Measurements from ENCODE around the gene NEUROD1.

NEUROD1 gene

GRCh38 chr2:181672255-181673008 is 7.9 kb downstream of the NEUROD1 start:
- Histone ChIP-seq H4K20me1 (ENCODE audit: insufficient read depth, low read length) (no peaks in the 10 kb centered on the region), H3K4me2 (ENCODE audit: insufficient read depth, low read length) (no peak overlapping the region), H3K9me3 (ENCODE audit: insufficient read depth, low read length, severe bottlenecking) (no peaks in the 10 kb centered on the region), H3K4me3 (ENCODE audit: low read depth in 1 of 2, low read length in 2 of 2) (no peak overlapping the region), H3K36me3 (ENCODE audit: insufficient read depth, low read length) (no peaks in the 10 kb centered on the region), H3K9ac (ENCODE audit: low read depth, low read length) (no peak overlapping the region), H3K79me2 (ENCODE audit: insufficient read depth, low read length) (no peaks in the 10 kb centered on the region), H2AFZ (ENCODE audit: low read depth, low read length) (no peak overlapping the region), H3K27me3 (ENCODE audit: insufficient read depth, low read length, poor library complexity) (peaks cover 5% of the 10 kb centered on the region), H3K4me1 (ENCODE audit: insufficient read depth, low read length) (no peaks in the 10 kb centered on the region), H3K27ac (ENCODE audit: low read length) (no peak overlapping the region)
- DNase-seq, result no peak
- TF ChIP-seq EZH2 (IDR thresholded peaks at IDR 0.05; ENCODE audit: borderline replicate concordance, low read depth, low read length, severe bottlenecking) (no peak), CTCF (IDR thresholded peaks at IDR 0.05; ENCODE audit: borderline replicate concordance, extremely low read depth, low read length, poor library complexity, severe bottlenecking) (no peak)
- peak; percentile 69 for ATAC-seq (ENCODE audit: insufficient read depth, low read depth)

GRCh38 chr2:181670632-181671031 is 9.7 kb downstream of the NEUROD1 start:
- DNase-seq, result no peak
- no peaks in the 10 kb centered on the region for H3K79me2 ChIP-seq (ENCODE audit: insufficient read depth, low read length)
- H3K36me3 ChIP-seq (ENCODE audit: insufficient read depth, low read length), result no peaks in the 10 kb centered on the region
- H3K9ac ChIP-seq (ENCODE audit: low read depth, low read length), result no peak overlapping the region
- H3K9me3 ChIP-seq (ENCODE audit: insufficient read depth, low read length, severe bottlenecking), result no peaks in the 10 kb centered on the region
- H3K4me2 ChIP-seq (ENCODE audit: insufficient read depth, low read length), result no peak overlapping the region
- TF ChIP-seq EZH2 (IDR thresholded peaks at IDR 0.05; ENCODE audit: borderline replicate concordance, low read depth, low read length, severe bottlenecking), result no peak
- no peak for TF ChIP-seq CTCF (IDR thresholded peaks at IDR 0.05; ENCODE audit: borderline replicate concordance, extremely low read depth, low read length, poor library complexity, severe bottlenecking)
- no peak for ATAC-seq (ENCODE audit: insufficient read depth, low read depth)
- no peaks in the 10 kb centered on the region for H3K4me1 ChIP-seq (ENCODE audit: insufficient read depth, low read length)
- no peaks in the 10 kb centered on the region for H4K20me1 ChIP-seq (ENCODE audit: insufficient read depth, low read length)
- peaks cover 5% of the 10 kb centered on the region for H3K27me3 ChIP-seq (ENCODE audit: insufficient read depth, low read length, poor library complexity)
- no peak overlapping the region for H3K27ac ChIP-seq (ENCODE audit: low read length)
- H2AFZ ChIP-seq (ENCODE audit: low read depth, low read length), result no peak overlapping the region
- no peak overlapping the region for H3K4me3 ChIP-seq (ENCODE audit: low read depth in 1 of 2, low read length in 2 of 2)

GRCh38 chr2:181667234-181667633 is 13.1 kb downstream of the NEUROD1 start:
- no peak overlapping the region for H3K9ac ChIP-seq (ENCODE audit: low read depth, low read length)
- no peak overlapping the region for H3K4me2 ChIP-seq (ENCODE audit: insufficient read depth, low read length)
- no peaks in the 10 kb centered on the region for H4K20me1 ChIP-seq (ENCODE audit: insufficient read depth, low read length)
- H3K27me3 ChIP-seq (ENCODE audit: insufficient read depth, low read length, poor library complexity), result no peaks in the 10 kb centered on the region
- H2AFZ ChIP-seq (ENCODE audit: low read depth, low read length), result no peak overlapping the region
- ATAC-seq (ENCODE audit: insufficient read depth, low read depth) (no peak), DNase-seq (no peak)
- no peak overlapping the region for H3K27ac ChIP-seq (ENCODE audit: low read length)
- no peaks in the 10 kb centered on the region for H3K79me2 ChIP-seq (ENCODE audit: insufficient read depth, low read length)
- TF ChIP-seq CTCF (IDR thresholded peaks at IDR 0.05; ENCODE audit: borderline replicate concordance, extremely low read depth, low read length, poor library complexity, severe bottlenecking) (no peak), EZH2 (IDR thresholded peaks at IDR 0.05; ENCODE audit: borderline replicate concordance, low read depth, low read length, severe bottlenecking) (no peak)
- H3K9me3 ChIP-seq (ENCODE audit: insufficient read depth, low read length, severe bottlenecking), result no peaks in the 10 kb centered on the region
- no peaks in the 10 kb centered on the region for H3K36me3 ChIP-seq (ENCODE audit: insufficient read depth, low read length)
- no peak overlapping the region for H3K4me3 ChIP-seq (ENCODE audit: low read depth in 1 of 2, low read length in 2 of 2)
- H3K4me1 ChIP-seq (ENCODE audit: insufficient read depth, low read length), result no peaks in the 10 kb centered on the region

Data from DND-41 (cell line).